ENCODE data around the gene FAM181A.

- TF ChIP-seq CTCF (IDR thresholded peaks at IDR 0.05 in 8 of 11, conservative IDR thresholded peaks at IDR 0.05 in 3 of 11) (no peak), POLR2A (IDR thresholded peaks at IDR 0.05) (no peak)
These were observed 46.5 kb downstream of the FAM181A start for GRCh38 chr14:93973607-93974006.

Data from spleen (tissue), 7 donors.